GM12878 (cell line): ENCODE measurements around the gene STK11. TPM values are rescaled to one million over a fixed set of nuclear protein-coding genes. Genes with fewer than 3 reads are reported as not detected.
A peak's percentile ranks its signal among the peaks of the same experiment; 100 is the strongest.

Experiments used
- ATAC-seq: fragments of 200-7000 bp; cut with Tn5 transposase; 3 replicates; pipeline ENCODE4 v1.9.1; 2020; ENCODE audit warnings: mild to moderate bottlenecking, moderate library complexity
- BruUV-seq: library from RNA; stranded (reverse); fragments of 400-500 nt; replicated peaks from 2 replicates; lab custom pipeline; 2021; lab: Mats Ljungman, UMichigan
- CTCF ChIA-PET: fragments of 300-600 bp; sonication (Branson Sonifier 250); formaldehyde crosslinking; extraction: SDS; loops from one replicate; lab custom pipeline; 2021; ENCODE audit warnings: inconsistent platforms; lab: Yijun Ruan, JAX
- POLR2A ChIA-PET: fragments of 350-600 bp; formaldehyde crosslinking; extraction: SDS; loops from one replicate; lab custom pipeline; 2021; ENCODE audit warnings: inconsistent platforms; lab: Charles Lee
- RAD21 ChIA-PET: fragments of 300-600 bp; sonication (Branson Sonifier 250); formaldehyde crosslinking; loops from one replicate; lab custom pipeline; 2023; ENCODE audit warnings: antibody characterized with exemption; ENCODE audit not compliant: unreplicated experiment; lab: Charles Lee
- SMC1A ChIA-PET: fragments of 300-600 bp; sonication (Branson Sonifier 250); formaldehyde crosslinking; loops from one replicate; lab custom pipeline; 2023; ENCODE audit not compliant: unreplicated experiment, uncharacterized antibody; lab: Charles Lee
- DNase-seq: peaks from one replicate; pipeline ENCODE4 v3.0.0-alpha.2; 2011; ENCODE audit warnings: low read depth, low spot score
- FAIRE-seq: peaks from 3 replicates; lab custom pipeline; 2011; peaks lifted over from hg19 to GRCh38; lab: Jason Lieb, UNC
- H2AFZ ChIP-seq: 2 replicates; pipeline ENCODE4 v1.6.0; 2011; ENCODE audit warnings: low read depth, low read length, control low read depth; ENCODE audit not compliant: control insufficient read depth
- H3K27ac ChIP-seq: 2 replicates; pipeline ENCODE4 v1.5.1; 2011; ENCODE audit warnings: control low read depth; ENCODE audit not compliant: control insufficient read depth, insufficient read depth
- H3K27me3 ChIP-seq, 2 experiments: replicated peaks in 1 of 2; 2 replicates each; pipeline versions ENCODE4 v1.6.0 to v1.6.1; 2011; ENCODE audit warnings: low read length in 1 of 2; ENCODE audit not compliant: control insufficient read depth in 2 of 2, insufficient read depth in 2 of 2
- H3K36me3 ChIP-seq, 2 experiments: 2 replicates each; pipeline ENCODE4 v1.5.1; 2011; ENCODE audit warnings: low read length in 1 of 2; ENCODE audit not compliant: control insufficient read depth in 2 of 2, insufficient read depth in 2 of 2
- H3K4me1 ChIP-seq: 2 replicates; pipeline ENCODE4 v1.6.1; 2011; ENCODE audit warnings: mild to moderate bottlenecking, low read length, moderate library complexity, mixed read lengths; ENCODE audit not compliant: control insufficient read depth, insufficient read depth
- H3K4me2 ChIP-seq: 2 replicates; pipeline ENCODE4 v1.6.0; 2011; ENCODE audit warnings: control low read depth; ENCODE audit not compliant: control insufficient read depth, insufficient read depth
- H3K4me3 ChIP-seq: fragments of 200-600 bp; sonication (generic); 2 replicates; pipeline ENCODE4 v1.5.1; 2016
- H3K79me2 ChIP-seq: 2 replicates; pipeline ENCODE4 v1.6.0; 2011; ENCODE audit warnings: low read length; ENCODE audit not compliant: control insufficient read depth, insufficient read depth
- H3K9ac ChIP-seq: 2 replicates; pipeline ENCODE4 v1.8.0; 2011; ENCODE audit warnings: low read length, control low read depth, mixed read lengths; ENCODE audit not compliant: control insufficient read depth, insufficient read depth
- H3K9me3 ChIP-seq: replicated peaks from 3 replicates; pipeline ENCODE4 v1.5.1; 2011; ENCODE audit warnings: mild to moderate bottlenecking, low read length; ENCODE audit not compliant: control insufficient read depth, insufficient read depth
- H4K20me1 ChIP-seq: 2 replicates; pipeline ENCODE4 v1.6.0; 2011; ENCODE audit not compliant: control insufficient read depth, insufficient read depth
- CREB1 ChIP-seq: IDR thresholded peaks from 2 replicates; pipeline ENCODE4 v1.6.1; 2012; ENCODE audit warnings: low read depth, mild to moderate bottlenecking, inconsistent platforms
- E2F4 ChIP-seq: IDR thresholded peaks from 2 replicates; pipeline ENCODE4 v1.6.1; 2012; ENCODE audit warnings: low read depth, low read length, improper control_type of control experiment
- HDAC2 ChIP-seq: fragments of 200-600 bp; sonication (generic); IDR thresholded peaks from 2 replicates; pipeline ENCODE4 v1.6.1; 2017
- KAT2A ChIP-seq: conservative IDR thresholded peaks from 2 replicates; pipeline ENCODE4 v1.6.1; 2011; ENCODE audit warnings: low read depth, low read length; ENCODE audit not compliant: control insufficient read depth
- PAX5 ChIP-seq: IDR thresholded peaks from 2 replicates; pipeline ENCODE4 v1.6.1; 2011; ENCODE audit warnings: low read depth, low read length, borderline replicate concordance
- PAX8 ChIP-seq: fragments of 450-650 bp; IDR thresholded peaks from 2 replicates; pipeline ENCODE4 v1.6.1; 2017; ENCODE audit warnings: mild to moderate bottlenecking, moderate library complexity
- STAT3 ChIP-seq: IDR thresholded peaks from 2 replicates; pipeline ENCODE4 v1.6.1; 2011; ENCODE audit warnings: low read depth, low read length, improper control_type of control experiment
- TBL1XR1 ChIP-seq: IDR thresholded peaks from 2 replicates; pipeline ENCODE4 v1.6.1; 2012; ENCODE audit warnings: low read depth, low read length, improper control_type of control experiment
- WGBS: methylation state at CpG from one replicate; pipeline ENCODE4 v1.1.6; 2016; ENCODE audit warnings: low lambda C conversion rate; ENCODE audit not compliant: insufficient replicate concordance, insufficient coverage; ENCODE audit errors: missing lambda C conversion rate; 5-methylcytosine and 5-hydroxymethylcytosine counted together
- in situ Hi-C: fragments of 300-500 bp; cut with MboI; formaldehyde crosslinking; loops from 9 replicates; pipeline ENCODE4 v1.14.3; 2018; ENCODE audit warnings: mixed read lengths
- intact Hi-C: fragments of 100-400 bp; cut with micrococcal nuclease; formaldehyde crosslinking; loops from one replicate; pipeline ENCODE4 v1.14.2; 2022; ENCODE audit not compliant: unreplicated experiment
- polyA plus RNA-seq, 11 experiments: library from polyadenylated mRNA; depleted of rRNA in 4 of 11; unstranded in 6 of 11; stranded (reverse) in 5 of 11; fragments of >200 nt; fragmentation: Nextera tagmentation in 4 of 11; fragmentation: Illumina TruSeq in 1 of 11; extraction: Ambion mirVana in 4 of 11; extraction: Trizol in 1 of 11; gene quantifications; 1 replicate in 1 of 11; 2 replicates in 10 of 11; pipeline versions ENCODE4 v1.2.1 to v1.2.3, GENCODE V29; 2011 to 2016; ENCODE audit warnings: inconsistent platforms in 2 of 11, missing spikeins in 2 of 11, low read depth in 1 of 11
- total RNA-seq, 4 experiments: library from RNA; depleted of rRNA in 3 of 4; stranded (reverse); fragments of >200 nt in 3 of 4; fragmentation: Illumina TruSeq in 1 of 4; extraction: Trizol in 1 of 4; gene quantifications; 2 replicates each; pipeline versions ENCODE4 v1.2.1 to v1.2.3, GENCODE V29; 2013 to 2021
- TF ChIP-seq, protein P1 (sequence below): IDR thresholded peaks from 2 replicates; pipeline ENCODE4 v1.6.1; 2011; ENCODE audit warnings: low read depth, mild to moderate bottlenecking, low read length, moderate library complexity, borderline replicate concordance; ENCODE audit errors: extremely low read depth
- TF ChIP-seq, protein P2 (sequence below): IDR thresholded peaks from 2 replicates; pipeline ENCODE4 v1.6.1; 2012; ENCODE audit warnings: low read depth, low read length, improper control_type of control experiment
- TF ChIP-seq, protein P3 (sequence below): fragments of 450-650 bp; IDR thresholded peaks from 2 replicates; pipeline ENCODE4 v1.6.1; 2017; ENCODE audit warnings: mild to moderate bottlenecking, moderate library complexity
- TF ChIP-seq, protein P4 (sequence below): fragments of 150-350 bp; IDR thresholded peaks from 2 replicates; pipeline ENCODE4 v1.6.1; 2016; ENCODE audit warnings: low read depth, low read length

The STK11 gene
- total and polyA plus RNA-seq, 10 of the 15 experiments (the other 5 are each of a cell fraction or from before 2014, with no cell fraction given): 0.33 to 71.0 (median 23.8) TPM

- FAIRE-seq (no peak), ATAC-seq (peak; percentile 37), DNase-seq (no peak)
- Histone ChIP-seq H3K4me2 (peak overlapping the region; percentile 92), H2AFZ (peak overlapping the region; percentile 60), H4K20me1 (no peaks in the 10 kb centered on the region; the same call in 1 of the 2 replicates), H3K4me3 (peak overlapping the region; percentile 53; the same call in 1 of the 2 replicates), H3K27me3 (no peaks in the 10 kb centered on the region), H3K4me1 (peaks cover 59% of the 10 kb centered on the region), H3K36me3 (peaks cover 8 to 9% of the 10 kb centered on the region in 2 experiments), H3K27ac (peak overlapping the region; percentile 7; the same call in 1 of the 2 replicates), H3K79me2 (peaks cover 33% of the 10 kb centered on the region), H3K9me3 (no peaks in the 10 kb centered on the region), H3K9ac (no peak overlapping the region)
- ChIA-PET SMC1A (interaction anchor here (0.7 to 7.3 kb wide), 4 partner anchors 9 to 23 kb away, joined by 3 to 172 read pairs (median 9); partner anchors contain the start of gene ATP5F1D), CTCF (interaction anchor here (0.8 to 7.2 kb wide), 11 partner anchors 8 to 177 kb away, joined by 3 to 363 read pairs (median 6); partner anchors contain the start of genes ATP5F1D and FAM174C), POLR2A (interaction anchor here (0.6 to 8.7 kb wide), 10 partner anchors 8 to 498 kb away, joined by 3 to 184 read pairs (median 6); partner anchors contain the start of genes ATP5F1D and FAM174C), RAD21 (interaction anchor here (0.8 to 5.1 kb wide), 14 partner anchors 8 to 343 kb away, joined by 3 to 336 read pairs (median 4); partner anchors contain the start of genes ARHGAP45, ATP5F1D, FAM174C and WDR18)
- 1% methylated on average over 34 of the region's 59 CpGs for WGBS
- in situ Hi-C loops (loop anchor here (10.0 kb wide), 1 partner anchor 818 kb away; no protein-coding TSS in a partner anchor), intact Hi-C loops (loop anchor here (1.0 kb wide), 2 partner anchors 18 to 23 kb away; no protein-coding TSS in a partner anchor)
- no TSS peak for BruUV-seq
- TF ChIP-seq STAT3: no peak
- TF ChIP-seq E2F4: no peak
- TF ChIP-seq, protein P1, sequence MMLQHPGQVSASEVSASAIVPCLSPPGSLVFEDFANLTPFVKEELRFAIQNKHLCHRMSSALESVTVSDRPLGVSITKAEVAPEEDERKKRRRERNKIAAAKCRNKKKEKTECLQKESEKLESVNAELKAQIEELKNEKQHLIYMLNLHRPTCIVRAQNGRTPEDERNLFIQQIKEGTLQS: no peak
- TF ChIP-seq PAX8: no peak
- no peak for TF ChIP-seq PAX5
- TF ChIP-seq, protein P2, sequence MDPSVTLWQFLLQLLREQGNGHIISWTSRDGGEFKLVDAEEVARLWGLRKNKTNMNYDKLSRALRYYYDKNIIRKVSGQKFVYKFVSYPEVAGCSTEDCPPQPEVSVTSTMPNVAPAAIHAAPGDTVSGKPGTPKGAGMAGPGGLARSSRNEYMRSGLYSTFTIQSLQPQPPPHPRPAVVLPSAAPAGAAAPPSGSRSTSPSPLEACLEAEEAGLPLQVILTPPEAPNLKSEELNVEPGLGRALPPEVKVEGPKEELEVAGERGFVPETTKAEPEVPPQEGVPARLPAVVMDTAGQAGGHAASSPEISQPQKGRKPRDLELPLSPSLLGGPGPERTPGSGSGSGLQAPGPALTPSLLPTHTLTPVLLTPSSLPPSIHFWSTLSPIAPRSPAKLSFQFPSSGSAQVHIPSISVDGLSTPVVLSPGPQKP: no peak
- TF ChIP-seq, protein P3, sequence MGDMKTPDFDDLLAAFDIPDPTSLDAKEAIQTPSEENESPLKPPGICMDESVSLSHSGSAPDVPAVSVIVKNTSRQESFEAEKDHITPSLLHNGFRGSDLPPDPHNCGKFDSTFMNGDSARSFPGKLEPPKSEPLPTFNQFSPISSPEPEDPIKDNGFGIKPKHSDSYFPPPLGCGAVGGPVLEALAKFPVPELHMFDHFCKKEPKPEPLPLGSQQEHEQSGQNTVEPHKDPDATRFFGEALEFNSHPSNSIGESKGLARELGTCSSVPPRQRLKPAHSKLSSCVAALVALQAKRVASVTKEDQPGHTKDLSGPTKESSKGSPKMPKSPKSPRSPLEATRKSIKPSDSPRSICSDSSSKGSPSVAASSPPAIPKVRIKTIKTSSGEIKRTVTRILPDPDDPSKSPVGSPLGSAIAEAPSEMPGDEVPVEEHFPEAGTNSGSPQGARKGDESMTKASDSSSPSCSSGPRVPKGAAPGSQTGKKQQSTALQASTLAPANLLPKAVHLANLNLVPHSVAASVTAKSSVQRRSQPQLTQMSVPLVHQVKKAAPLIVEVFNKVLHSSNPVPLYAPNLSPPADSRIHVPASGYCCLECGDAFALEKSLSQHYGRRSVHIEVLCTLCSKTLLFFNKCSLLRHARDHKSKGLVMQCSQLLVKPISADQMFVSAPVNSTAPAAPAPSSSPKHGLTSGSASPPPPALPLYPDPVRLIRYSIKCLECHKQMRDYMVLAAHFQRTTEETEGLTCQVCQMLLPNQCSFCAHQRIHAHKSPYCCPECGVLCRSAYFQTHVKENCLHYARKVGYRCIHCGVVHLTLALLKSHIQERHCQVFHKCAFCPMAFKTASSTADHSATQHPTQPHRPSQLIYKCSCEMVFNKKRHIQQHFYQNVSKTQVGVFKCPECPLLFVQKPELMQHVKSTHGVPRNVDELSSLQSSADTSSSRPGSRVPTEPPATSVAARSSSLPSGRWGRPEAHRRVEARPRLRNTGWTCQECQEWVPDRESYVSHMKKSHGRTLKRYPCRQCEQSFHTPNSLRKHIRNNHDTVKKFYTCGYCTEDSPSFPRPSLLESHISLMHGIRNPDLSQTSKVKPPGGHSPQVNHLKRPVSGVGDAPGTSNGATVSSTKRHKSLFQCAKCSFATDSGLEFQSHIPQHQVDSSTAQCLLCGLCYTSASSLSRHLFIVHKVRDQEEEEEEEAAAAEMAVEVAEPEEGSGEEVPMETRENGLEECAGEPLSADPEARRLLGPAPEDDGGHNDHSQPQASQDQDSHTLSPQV: peak; percentile 86; the same call in 1 of the 2 replicates
- TF ChIP-seq, protein P4, sequence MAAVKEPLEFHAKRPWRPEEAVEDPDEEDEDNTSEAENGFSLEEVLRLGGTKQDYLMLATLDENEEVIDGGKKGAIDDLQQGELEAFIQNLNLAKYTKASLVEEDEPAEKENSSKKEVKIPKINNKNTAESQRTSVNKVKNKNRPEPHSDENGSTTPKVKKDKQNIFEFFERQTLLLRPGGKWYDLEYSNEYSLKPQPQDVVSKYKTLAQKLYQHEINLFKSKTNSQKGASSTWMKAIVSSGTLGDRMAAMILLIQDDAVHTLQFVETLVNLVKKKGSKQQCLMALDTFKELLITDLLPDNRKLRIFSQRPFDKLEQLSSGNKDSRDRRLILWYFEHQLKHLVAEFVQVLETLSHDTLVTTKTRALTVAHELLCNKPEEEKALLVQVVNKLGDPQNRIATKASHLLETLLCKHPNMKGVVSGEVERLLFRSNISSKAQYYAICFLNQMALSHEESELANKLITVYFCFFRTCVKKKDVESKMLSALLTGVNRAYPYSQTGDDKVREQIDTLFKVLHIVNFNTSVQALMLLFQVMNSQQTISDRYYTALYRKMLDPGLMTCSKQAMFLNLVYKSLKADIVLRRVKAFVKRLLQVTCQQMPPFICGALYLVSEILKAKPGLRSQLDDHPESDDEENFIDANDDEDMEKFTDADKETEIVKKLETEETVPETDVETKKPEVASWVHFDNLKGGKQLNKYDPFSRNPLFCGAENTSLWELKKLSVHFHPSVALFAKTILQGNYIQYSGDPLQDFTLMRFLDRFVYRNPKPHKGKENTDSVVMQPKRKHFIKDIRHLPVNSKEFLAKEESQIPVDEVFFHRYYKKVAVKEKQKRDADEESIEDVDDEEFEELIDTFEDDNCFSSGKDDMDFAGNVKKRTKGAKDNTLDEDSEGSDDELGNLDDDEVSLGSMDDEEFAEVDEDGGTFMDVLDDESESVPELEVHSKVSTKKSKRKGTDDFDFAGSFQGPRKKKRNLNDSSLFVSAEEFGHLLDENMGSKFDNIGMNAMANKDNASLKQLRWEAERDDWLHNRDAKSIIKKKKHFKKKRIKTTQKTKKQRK: no peak
- no peak for TF ChIP-seq KAT2A
- TF ChIP-seq TBL1XR1: no peak; the same call in 1 of the 2 replicates
- no peak for TF ChIP-seq CREB1
- no peak for TF ChIP-seq HDAC2
These were observed 61.4 kb downstream of the STK11 start for GRCh38 chr19:1266916-1267476.
